A549 (cell line): ENCODE data around the gene CAMTA1.

Source experiments
- BCL3 ChIP-seq: fragments of >200 bp; sonication (Bioruptor Twin); formaldehyde crosslinking; IDR thresholded peaks from 3 replicates; pipeline ENCODE4 v1.6.1; 2016
- CEBPB ChIP-seq, 2 experiments: fragments of >200 bp in 1 of 2; sonication (Bioruptor Twin) in 1 of 2; formaldehyde crosslinking in 1 of 2; IDR thresholded peaks; 2 replicates each; pipeline ENCODE4 v1.6.1; 2012 to 2016
- CTCF ChIP-seq: fragments of >200 bp; sonication (Bioruptor Twin); formaldehyde crosslinking; IDR thresholded peaks from 3 replicates; pipeline ENCODE4 v1.5.1; 2016
- E2F6 ChIP-seq: IDR thresholded peaks from 2 replicates; pipeline ENCODE4 v1.6.1; 2012; ENCODE audit warnings: low read depth, borderline replicate concordance
- ELK1 ChIP-seq: fragments of 150-350 bp; IDR thresholded peaks from 2 replicates; pipeline ENCODE4 v1.6.1; 2014; ENCODE audit warnings: low read depth, mild to moderate bottlenecking, low read length
- EP300 ChIP-seq, 2 experiments: fragments of >200 bp; sonication (Bioruptor Twin); formaldehyde crosslinking; IDR thresholded peaks; 2 replicates in 1 of 2; 3 replicates in 1 of 2; pipeline ENCODE4 v1.6.1; 2016 to 2017
- MAX ChIP-seq: IDR thresholded peaks from 2 replicates; pipeline ENCODE4 v1.6.1; 2012
- NPAS2 ChIP-seq: fragments of 250-450 bp; sonication (Bioruptor Pico); IDR thresholded peaks from 2 replicates; pipeline ENCODE4 v1.8.0; 2022; ENCODE audit warnings: mild to moderate bottlenecking, moderate library complexity, borderline replicate concordance
- PHF8 ChIP-seq: fragments of 200-600 bp; sonication (generic); IDR thresholded peaks from 2 replicates; pipeline ENCODE4 v1.6.1; 2016; ENCODE audit warnings: low read depth, mild to moderate bottlenecking, antibody characterized with exemption, moderate library complexity, borderline replicate concordance
- POLR2A ChIP-seq: IDR thresholded peaks from 2 replicates; pipeline ENCODE4 v1.6.1; 2012; ENCODE audit warnings: mild to moderate bottlenecking, low read length
- SMC3 ChIP-seq: fragments of >200 bp; sonication (Bioruptor Twin); formaldehyde crosslinking; IDR thresholded peaks from 3 replicates; pipeline ENCODE4 v1.6.1; 2018; ENCODE audit warnings: inconsistent platforms
- TP53 ChIP-seq: fragments of 250-450 bp; sonication (Bioruptor Pico); IDR thresholded peaks from 2 replicates; pipeline ENCODE4 v1.5.0; 2021; ENCODE audit warnings: mild to moderate bottlenecking, moderate library complexity
- USF2 ChIP-seq: fragments of 450-650 bp; IDR thresholded peaks from 2 replicates; pipeline ENCODE4 v1.6.1; 2014; ENCODE audit warnings: antibody characterized with exemption

- TF ChIP-seq EP300 (IDR thresholded peaks at IDR 0.05), result no peak
- TF ChIP-seq CTCF, result no peak
- no peak for TF ChIP-seq E2F6
- TF ChIP-seq BCL3, result no peak
- no peak for TF ChIP-seq MAX
- TF ChIP-seq SMC3, result no peak
- no peak for TF ChIP-seq USF2
- TF ChIP-seq CEBPB (IDR thresholded peaks at IDR 0.05), result no peak
- TF ChIP-seq ELK1, result no peak
- no peak for TF ChIP-seq TP53 (CRISPR knock-in tag)
- no peak for TF ChIP-seq PHF8
- no peak for TF ChIP-seq NPAS2 (CRISPR knock-in tag)
- no peak for TF ChIP-seq POLR2A
These were observed 889.7 kb downstream of the CAMTA1 start for GRCh38 chr1:7674972-7675371.
